IMR-90 (cell line): ENCODE data around the gene ANXA4. TPM values are rescaled to one million over a fixed set of nuclear protein-coding genes. Genes with fewer than 3 reads are reported as not detected.

Experiments
- ATAC-seq: fragments of 200-7000 bp; cut with Tn5 transposase; 2 replicates; pipeline ENCODE4 v1.9.1; 2020; ENCODE audit warnings: low read depth, mild to moderate bottlenecking, moderate library complexity
- BruUV-seq: library from RNA; stranded (reverse); fragments of 400-500 nt; replicated peaks from 2 replicates; lab custom pipeline; 2021; lab: Mats Ljungman, UMichigan
- CTCF ChIA-PET: fragments of 300-600 bp; formaldehyde crosslinking; extraction: SDS; loops from one replicate; lab custom pipeline; 2021; ENCODE audit warnings: antibody characterized with exemption; lab: Yijun Ruan, JAX
- POLR2A ChIA-PET: fragments of 300-600 bp; sonication (Branson Sonifier 250); formaldehyde crosslinking; loops from one replicate; lab custom pipeline; 2022; ENCODE audit warnings: antibody characterized with exemption; ENCODE audit not compliant: unreplicated experiment; lab: Charles Lee
- DNase-seq: peaks from one replicate; pipeline ENCODE4 v3.0.0; 2013
- H2AFZ ChIP-seq: replicated peaks from 2 replicates; pipeline ENCODE3; 2013; ENCODE audit warnings: low read length, mild to moderate bottlenecking; ENCODE audit not compliant: poor library complexity
- H2AK5ac ChIP-seq: 2 replicates; pipeline ENCODE4 v1.6.1; 2013; ENCODE audit warnings: low read depth, low read length, inconsistent platforms
- H2AK9ac ChIP-seq: replicated peaks from 2 replicates; pipeline ENCODE3; 2013; ENCODE audit warnings: mild to moderate bottlenecking, low read depth, low read length, moderate library complexity; ENCODE audit not compliant: poor library complexity
- H2BK120ac ChIP-seq: 2 replicates; pipeline ENCODE4 v1.6.1; 2013; ENCODE audit warnings: low read depth, low read length, inconsistent platforms
- H2BK15ac ChIP-seq: 3 replicates; pipeline ENCODE4 v1.6.1; 2013; ENCODE audit warnings: low read depth, low read length, inconsistent platforms
- H2BK20ac ChIP-seq: 2 replicates; pipeline ENCODE4 v1.6.1; 2013; ENCODE audit warnings: low read depth, mild to moderate bottlenecking, inconsistent platforms, low read length, moderate library complexity
- H2BK5ac ChIP-seq: 2 replicates; pipeline ENCODE4 v1.6.1; 2013; ENCODE audit warnings: mild to moderate bottlenecking, low read depth, low read length, inconsistent platforms; ENCODE audit not compliant: poor library complexity, severe bottlenecking
- H3K14ac ChIP-seq: replicated peaks from 2 replicates; pipeline ENCODE4 v1.6.1; 2013; ENCODE audit warnings: low read depth, low read length, inconsistent platforms
- H3K18ac ChIP-seq: 2 replicates; pipeline ENCODE4 v1.6.1; 2013; ENCODE audit warnings: low read depth, low read length, control low read depth
- H3K23ac ChIP-seq: 2 replicates; pipeline ENCODE4 v1.6.1; 2013; ENCODE audit warnings: low read depth, low read length, inconsistent platforms
- H3K27ac ChIP-seq: 2 replicates; pipeline ENCODE4 v1.5.1; 2013; ENCODE audit warnings: mild to moderate bottlenecking, control low read depth, low read length; ENCODE audit not compliant: insufficient read depth
- H3K27me3 ChIP-seq: 2 replicates; pipeline ENCODE4 v1.6.1; 2013; ENCODE audit warnings: low read length; ENCODE audit not compliant: control insufficient read depth, insufficient read depth
- H3K36me3 ChIP-seq: 2 replicates; pipeline ENCODE4 v1.6.1; 2013; ENCODE audit warnings: low read length, mixed read lengths; ENCODE audit not compliant: control insufficient read depth, insufficient read depth
- H3K4ac ChIP-seq: 2 replicates; pipeline ENCODE4 v1.6.1; 2013; ENCODE audit warnings: low read depth, low read length, inconsistent platforms
- H3K4me1 ChIP-seq: 2 replicates; pipeline ENCODE4 v1.6.1; 2013; ENCODE audit warnings: low read length, mixed read lengths; ENCODE audit not compliant: control insufficient read depth, insufficient read depth
- H3K4me2 ChIP-seq: 2 replicates; pipeline ENCODE4 v1.6.1; 2013; ENCODE audit warnings: low read depth, mild to moderate bottlenecking, control low read depth, low read length, moderate library complexity
- H3K4me3 ChIP-seq: 2 replicates; pipeline ENCODE4 v1.5.1; 2013; ENCODE audit warnings: low read depth, mild to moderate bottlenecking, control low read depth, low read length, moderate library complexity; ENCODE audit not compliant: insufficient read depth
- H3K56ac ChIP-seq: 2 replicates; pipeline ENCODE4 v1.6.1; 2013; ENCODE audit warnings: low read length, inconsistent platforms; ENCODE audit not compliant: insufficient read depth; ENCODE audit errors: extremely low read depth
- H3K79me1 ChIP-seq, 2 experiments: 2 replicates each; pipeline ENCODE4 v1.6.1; 2013; ENCODE audit warnings: low read length in 2 of 2, inconsistent platforms in 1 of 2, low read depth in 1 of 2
- H3K9ac ChIP-seq: 2 replicates; pipeline ENCODE4 v1.6.1; 2013; ENCODE audit warnings: low read depth, low read length, control low read depth
- H3K9me1 ChIP-seq: 2 replicates; pipeline ENCODE4 v1.6.1; 2013; ENCODE audit warnings: low read length, inconsistent platforms; ENCODE audit not compliant: insufficient read depth
- H3K9me3 ChIP-seq: 2 replicates; pipeline ENCODE4 v1.6.1; 2013; ENCODE audit warnings: low read length; ENCODE audit not compliant: control insufficient read depth, insufficient read depth
- H4K20me1 ChIP-seq: 2 replicates; pipeline ENCODE4 v1.6.1; 2013; ENCODE audit warnings: low read length, inconsistent platforms; ENCODE audit not compliant: insufficient read depth
- H4K5ac ChIP-seq: 2 replicates; pipeline ENCODE4 v1.6.1; 2013; ENCODE audit warnings: mild to moderate bottlenecking, low read depth, low read length, control low read depth
- H4K8ac ChIP-seq, 2 experiments: 2 replicates each; pipeline ENCODE4 v1.6.1; 2013; ENCODE audit warnings: low read depth in 2 of 2, low read length in 2 of 2, control low read depth in 1 of 2, inconsistent platforms in 1 of 2
- H4K91ac ChIP-seq: 2 replicates; pipeline ENCODE4 v1.6.1; 2013; ENCODE audit warnings: low read depth, low read length, inconsistent platforms; ENCODE audit not compliant: insufficient read depth
- BHLHE40 ChIP-seq: fragments of 150-350 bp; IDR thresholded peaks from 2 replicates; pipeline ENCODE4 v1.6.1; 2016; ENCODE audit warnings: mild to moderate bottlenecking, low read depth, low read length
- CEBPB ChIP-seq: IDR thresholded peaks from 2 replicates; pipeline ENCODE4 v1.6.1; 2012; ENCODE audit warnings: low read depth, low read length, improper control_type of control experiment
- CHD1 ChIP-seq: IDR thresholded peaks from 2 replicates; pipeline ENCODE4 v1.6.1; 2012; ENCODE audit warnings: low read depth, low read length, improper control_type of control experiment
- CTCF ChIP-seq: conservative IDR thresholded peaks from 2 replicates; pipeline ENCODE4 v1.5.1; 2012; ENCODE audit warnings: mild to moderate bottlenecking, low read depth, low read length, improper control_type of control experiment
- ELK1 ChIP-seq: fragments of 150-350 bp; IDR thresholded peaks from 2 replicates; pipeline ENCODE4 v1.6.1; 2016; ENCODE audit warnings: low read depth, mild to moderate bottlenecking, low read length, moderate library complexity, borderline replicate concordance
- FOS ChIP-seq: fragments of 150-350 bp; IDR thresholded peaks from 2 replicates; pipeline ENCODE4 v1.6.1; 2016; ENCODE audit warnings: low read depth, low read length
- MAFK ChIP-seq: IDR thresholded peaks from 2 replicates; pipeline ENCODE4 v1.6.1; 2012; ENCODE audit warnings: low read depth, low read length, improper control_type of control experiment
- MAZ ChIP-seq: IDR thresholded peaks from 2 replicates; pipeline ENCODE4 v1.6.1; 2012; ENCODE audit warnings: low read depth, mild to moderate bottlenecking, low read length, improper control_type of control experiment, moderate library complexity, borderline replicate concordance
- MXI1 ChIP-seq: IDR thresholded peaks from 2 replicates; pipeline ENCODE4 v1.6.1; 2012; ENCODE audit warnings: low read depth, mild to moderate bottlenecking, low read length, moderate library complexity, borderline replicate concordance
- NFE2L2 ChIP-seq: fragments of 150-350 bp; IDR thresholded peaks from 2 replicates; pipeline ENCODE4 v1.6.1; 2016; ENCODE audit warnings: low read depth, mild to moderate bottlenecking, low read length
- POLR2A ChIP-seq: IDR thresholded peaks from 2 replicates; pipeline ENCODE4 v1.6.1; 2012; ENCODE audit warnings: mild to moderate bottlenecking, low read depth, low read length
- RAD21 ChIP-seq: IDR thresholded peaks from 2 replicates; pipeline ENCODE4 v1.6.1; 2012; ENCODE audit warnings: low read length, improper control_type of control experiment
- RCOR1 ChIP-seq: IDR thresholded peaks from 2 replicates; pipeline ENCODE4 v1.6.1; 2012; ENCODE audit warnings: mild to moderate bottlenecking, low read length, improper control_type of control experiment; ENCODE audit not compliant: insufficient replicate concordance
- RFX5 ChIP-seq: IDR thresholded peaks from 2 replicates; pipeline ENCODE4 v1.8.0; 2012; ENCODE audit warnings: low read depth, mild to moderate bottlenecking, low read length, moderate library complexity
- USF2 ChIP-seq: fragments of 150-350 bp; IDR thresholded peaks from 2 replicates; pipeline ENCODE4 v1.6.1; 2017; ENCODE audit warnings: mild to moderate bottlenecking, antibody characterized with exemption, low read length, low read depth
- WGBS, 2 experiments: methylation state at CpG; one replicate each; pipeline versions ENCODE4 v1.1.5 to v1.1.7; 2013; ENCODE audit warnings: missing lambda C conversion rate in 2 of 2; ENCODE audit not compliant: insufficient read length in 1 of 2; ENCODE audit errors: extremely low coverage in 2 of 2; 5-methylcytosine and 5-hydroxymethylcytosine counted together
- dilution Hi-C: fragments of 300-500 bp; cut with HindIII; formaldehyde crosslinking; loops from one replicate; pipeline ENCODE4 v1.14.3; 2018; ENCODE audit warnings: low sequenced_read_pairs; ENCODE audit not compliant: unreplicated experiment
- in situ Hi-C: fragments of 300-500 bp; cut with MboI; formaldehyde crosslinking; loops from 3 replicates; pipeline ENCODE4 v1.14.3; 2019; ENCODE audit warnings: low sequenced_read_pairs, inconsistent platforms, mixed read lengths
- intact Hi-C: fragments of 100-400 bp; cut with micrococcal nuclease; formaldehyde crosslinking; loops from 2 replicates; pipeline ENCODE4 v1.10.0; 2022
- polyA plus RNA-seq, 3 experiments: library from polyadenylated mRNA; depleted of rRNA; stranded (reverse); fragments of >200 nt; gene quantifications; 2 replicates each; pipeline ENCODE4 v1.2.3, GENCODE V29; 2012; ENCODE audit warnings: low replicate concordance in 1 of 3
- total RNA-seq: library from RNA; depleted of rRNA; stranded (reverse); fragments of >200 nt; gene quantifications from 2 replicates; pipeline ENCODE4 v1.2.3, GENCODE V29; 2012

ANXA4 gene
- total and polyA plus RNA-seq, 2 of the 4 experiments (the other 2 are of a cell fraction): 22.2 to 72.0 TPM

- dilution Hi-C loops (no loop called here), in situ Hi-C loops (no loop called here), intact Hi-C loops (no loop called here)
- Histone ChIP-seq H3K4me2 (peak overlapping the region; percentile 1; the same call in 1 of the 2 replicates), H3K4me3 (no peak overlapping the region), H3K4me1 (peaks cover 20% of the 10 kb centered on the region), H4K5ac (no peak overlapping the region; the same call in 1 of the 2 replicates), H3K56ac (no peak overlapping the region), H3K9me1 (peaks cover 14% of the 10 kb centered on the region), H3K9ac (no peak overlapping the region), H2BK5ac (peak overlapping the region; percentile 24), H4K20me1 (peaks cover 11% of the 10 kb centered on the region; the same call in 1 of the 2 replicates), H3K23ac (no peak overlapping the region), H2BK15ac (peak overlapping the region; percentile 80; the same call in 1 of the 3 replicates), H3K27ac (no peak overlapping the region; the same call in 1 of the 2 replicates), H2AK5ac (peak overlapping the region; percentile 23; the same call in 1 of the 2 replicates), H3K27me3 (no peaks in the 10 kb centered on the region), H2AK9ac (peak overlapping the region; percentile 28), H3K4ac (peak overlapping the region; percentile 70), H2AFZ (no peak overlapping the region), H3K18ac (peak overlapping the region; percentile 53), H4K91ac (peak overlapping the region; percentile 37; the same call in 1 of the 2 replicates), H3K14ac (0 out of 2 replicates have a peak overlapping the region, but pooled peaks have one; percentile 13), H2BK120ac (peak overlapping the region; percentile 69; the same call in 1 of the 2 replicates), H4K8ac (peak overlapping the region in 1 of 2 experiments; percentile 22; a peak in 2 of 4 replicates), H2BK20ac (peak overlapping the region; percentile 79; the same call in 1 of the 2 replicates), H3K36me3 (no peaks in the 10 kb centered on the region), H3K9me3 (no peaks in the 10 kb centered on the region), H3K79me1 (peaks cover 30 to 70% of the 10 kb centered on the region in 2 experiments)
- DNase-seq (peak; percentile 88), ATAC-seq (peak; percentile 65)
- CTCF ChIA-PET: no interaction called here
- POLR2A ChIA-PET: no interaction called here
- no TSS peak for BruUV-seq
- WGBS, 2 experiments: no CpG with 5 or more reads among the region's 5 CpGs
- no peak for TF ChIP-seq CHD1
- TF ChIP-seq MAZ: no peak
- TF ChIP-seq RFX5: no peak
- TF ChIP-seq RAD21: no peak
- TF ChIP-seq MXI1: peak; percentile 36; the same call in 1 of the 2 replicates
- TF ChIP-seq USF2: peak; percentile 82
- no peak for TF ChIP-seq POLR2A
- TF ChIP-seq CEBPB: peak; percentile 47; the same call in 1 of the 2 replicates
- no peak for TF ChIP-seq NFE2L2
- TF ChIP-seq CTCF: no peak
- 0 out of 2 replicates have a peak, but pooled peaks have one; percentile 44 for TF ChIP-seq BHLHE40
- no peak for TF ChIP-seq ELK1
- peak; percentile 78 for TF ChIP-seq FOS
- TF ChIP-seq MAFK: no peak
- TF ChIP-seq RCOR1: no peak
These were observed 28.3 kb downstream of the ANXA4 start for GRCh38 chr2:69770193-69770702.
